Stimulated activated CD8-positive, alpha-beta memory T cell treated with anti-CD3 and anti-CD28 coated beads, Interleukin-4, amount 100 ng/mL, for 4 hours (primary cell): ENCODE measurements around the gene AK4.
"Not testable (repeated sequence)": the region's sequence is repeated elsewhere in the genome, so short reads cannot be mapped to it uniquely, and the experiment has no call there.

Source experiments
- DNase-seq, 2 donors: peaks; one replicate each; pipeline ENCODE4 v3.0.0-alpha.2; 2020; ENCODE audit warnings: low read depth in 2 of 2, low spot score in 1 of 2

The AK4 gene

GRCh38 chr1:65148178-65148547 is at the start of gene AK4:
Gene AK4, plus strand, starts transcription at chr1:65148203. Its CDS starts 205 bp downstream, at chr1:65148408.
- DNase-seq: not testable (repeated sequence)

- DNase-seq: no peak
Measured at GRCh38 chr1:65103807-65104206, 44.2 kb upstream of the AK4 start.

DNA sequence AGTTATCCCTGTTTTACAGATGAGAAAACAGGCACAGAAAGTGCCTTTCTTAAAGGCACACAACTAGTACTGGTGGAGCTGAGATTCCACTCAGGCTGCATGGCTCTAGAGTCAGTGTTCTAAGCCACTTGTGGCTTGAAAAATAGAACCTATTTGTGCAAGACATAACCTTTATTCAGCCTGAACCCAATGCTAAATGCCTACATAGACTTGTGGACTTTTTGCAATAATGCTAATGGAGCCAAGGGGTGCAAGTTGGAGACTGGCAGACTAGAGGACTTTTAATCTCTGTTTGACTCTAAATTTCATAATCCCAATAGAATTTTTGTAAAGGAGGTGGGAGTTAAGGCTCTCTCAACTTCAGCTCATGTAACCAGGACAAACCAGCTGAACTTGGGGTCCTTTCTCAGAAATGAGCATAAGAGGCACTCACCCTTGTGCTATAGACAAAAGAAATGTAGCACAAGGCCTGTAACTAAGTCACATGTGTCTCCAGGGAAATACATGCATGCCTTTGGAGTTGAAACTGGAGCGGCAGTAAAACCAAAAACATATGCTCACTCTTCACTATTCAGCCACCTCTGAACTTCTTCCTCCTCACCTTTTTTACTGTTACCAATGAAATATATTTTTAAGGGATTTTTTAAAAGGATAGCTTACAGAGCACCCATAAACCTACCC is 43.0 kb upstream of the AK4 start:
- no peak for DNase-seq

- DNase-seq: no peak
Measured at GRCh38 chr1:65105596-65105995, 42.4 kb upstream of the AK4 start.

- no peak for DNase-seq
Measured at GRCh38 chr1:65108025-65108642, 39.9 kb upstream of the AK4 start.

DNA sequence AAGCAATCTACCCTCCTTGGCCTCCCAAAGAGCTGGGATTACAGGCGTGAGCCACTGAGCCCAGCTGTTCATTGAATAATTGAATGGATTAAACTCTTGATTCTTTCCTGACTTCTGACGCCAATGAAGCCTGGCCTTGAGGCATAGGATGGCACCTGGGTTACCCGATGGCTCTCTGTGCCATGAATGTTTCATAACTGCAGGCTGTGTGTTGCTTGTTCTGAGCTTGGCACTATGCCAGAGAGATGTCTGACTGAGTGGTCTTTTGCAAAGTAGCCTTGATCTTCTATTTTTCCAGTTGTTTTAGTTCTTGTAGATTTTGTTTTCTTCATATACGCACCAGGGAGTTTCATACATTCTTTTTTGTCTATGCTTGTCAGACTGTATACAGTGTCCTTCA is 38.5 kb upstream of the AK4 start:
- no peak for DNase-seq

DNA sequence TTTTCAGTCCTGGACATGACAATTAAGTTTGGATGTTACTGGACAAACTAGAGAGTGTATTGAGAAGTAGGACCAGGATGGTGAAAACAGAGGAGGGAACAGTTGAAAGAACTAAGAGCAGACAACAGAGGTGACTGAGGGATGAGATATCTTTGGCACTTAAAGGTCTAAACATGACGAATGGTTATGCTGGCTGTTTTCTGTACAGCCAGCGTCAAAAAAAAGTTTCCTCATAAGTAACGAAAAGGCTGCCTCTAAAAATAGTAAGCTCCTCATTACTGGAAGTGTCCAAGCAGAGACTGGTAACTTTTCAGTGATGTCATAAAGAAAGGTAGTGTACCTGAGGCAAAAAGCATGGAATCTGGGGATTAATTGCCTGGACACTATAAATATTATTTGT is 35.2 kb upstream of the AK4 start:
- no peak for DNase-seq

DNA sequence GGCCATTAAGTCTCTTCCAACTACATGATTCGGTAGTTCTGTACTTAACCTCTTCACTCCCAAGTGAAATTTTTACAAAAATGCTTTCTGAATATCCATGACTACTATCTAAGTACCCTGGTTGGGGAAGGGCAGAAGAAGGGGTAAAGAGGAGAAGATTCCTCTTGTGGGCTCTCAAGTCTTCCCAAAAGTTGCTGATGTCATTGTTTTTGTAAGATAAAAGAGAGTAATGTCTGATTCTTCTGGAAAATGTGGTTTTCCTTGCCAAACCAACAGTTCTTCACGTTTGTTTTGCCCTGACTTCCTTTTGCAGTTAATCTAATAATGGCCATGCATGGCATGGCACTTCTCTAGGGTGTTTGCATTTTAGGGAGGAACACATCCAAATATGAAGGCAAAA is 34.7 kb upstream of the AK4 start:
- no peak for DNase-seq

- no peak for DNase-seq
Measured at GRCh38 chr1:65114322-65114721, 33.7 kb upstream of the AK4 start.

- no peak for DNase-seq
Measured at GRCh38 chr1:65119951-65120350, 28.1 kb upstream of the AK4 start.

GRCh38 chr1:65129104-65129503 is 18.9 kb upstream of the AK4 start:
- not testable (repeated sequence) for DNase-seq

DNA sequence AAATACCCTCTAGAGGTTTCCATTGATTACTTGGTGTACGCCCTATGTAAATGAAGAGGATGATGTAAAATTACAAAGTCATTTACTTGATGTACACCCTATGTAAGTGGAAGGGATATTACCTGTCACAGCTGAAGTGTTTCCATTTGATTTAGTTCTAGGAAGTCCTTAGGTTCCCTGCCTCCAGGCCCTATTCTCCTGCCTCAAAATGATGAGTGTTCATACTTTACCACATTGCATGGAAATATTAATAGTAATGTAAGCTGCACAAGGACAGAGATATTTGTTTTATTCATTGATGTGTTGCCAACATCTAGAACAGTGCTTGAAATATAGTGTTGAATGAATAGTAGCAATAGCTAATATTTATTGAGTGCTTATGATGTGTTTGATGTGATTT is 9.5 kb upstream of the AK4 start:
- no peak for DNase-seq

GRCh38 chr1:65139793-65140192 is 8.2 kb upstream of the AK4 start:
- not testable (repeated sequence) for DNase-seq

- DNase-seq: no peak
Measured at GRCh38 chr1:65141394-65141793, 6.6 kb upstream of the AK4 start.

DNA sequence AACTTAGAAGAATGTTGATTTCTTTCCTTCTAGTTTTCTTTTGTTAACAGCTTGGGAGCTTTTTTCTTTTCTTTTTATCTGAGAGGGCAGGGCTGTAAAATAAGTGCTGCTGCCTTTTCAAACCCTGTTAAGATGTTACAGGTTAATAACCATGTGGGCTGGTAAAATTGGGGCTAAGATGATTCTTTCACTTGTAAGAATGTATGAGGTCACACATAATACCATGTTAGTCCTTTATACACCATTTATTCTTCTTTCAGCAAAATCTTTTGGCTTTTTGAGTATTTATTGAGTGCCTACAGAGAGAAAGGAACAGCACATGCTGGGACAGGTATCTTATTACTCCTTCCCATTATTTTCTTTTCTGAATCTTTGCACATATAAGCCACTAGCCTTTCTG is 6.1 kb upstream of the AK4 start:
- no peak for DNase-seq

GRCh38 chr1:65143112-65143658 is 4.8 kb upstream of the AK4 start:
- DNase-seq: not testable (repeated sequence)

GRCh38 chr1:65146908-65147423 is 1.0 kb upstream of the AK4 start:
- DNase-seq: no peak

GRCh38 chr1:65147424-65148177 is 402 bp upstream of the AK4 start:
- DNase-seq: peak in 1 of 2 donors; percentile 7

DNA sequence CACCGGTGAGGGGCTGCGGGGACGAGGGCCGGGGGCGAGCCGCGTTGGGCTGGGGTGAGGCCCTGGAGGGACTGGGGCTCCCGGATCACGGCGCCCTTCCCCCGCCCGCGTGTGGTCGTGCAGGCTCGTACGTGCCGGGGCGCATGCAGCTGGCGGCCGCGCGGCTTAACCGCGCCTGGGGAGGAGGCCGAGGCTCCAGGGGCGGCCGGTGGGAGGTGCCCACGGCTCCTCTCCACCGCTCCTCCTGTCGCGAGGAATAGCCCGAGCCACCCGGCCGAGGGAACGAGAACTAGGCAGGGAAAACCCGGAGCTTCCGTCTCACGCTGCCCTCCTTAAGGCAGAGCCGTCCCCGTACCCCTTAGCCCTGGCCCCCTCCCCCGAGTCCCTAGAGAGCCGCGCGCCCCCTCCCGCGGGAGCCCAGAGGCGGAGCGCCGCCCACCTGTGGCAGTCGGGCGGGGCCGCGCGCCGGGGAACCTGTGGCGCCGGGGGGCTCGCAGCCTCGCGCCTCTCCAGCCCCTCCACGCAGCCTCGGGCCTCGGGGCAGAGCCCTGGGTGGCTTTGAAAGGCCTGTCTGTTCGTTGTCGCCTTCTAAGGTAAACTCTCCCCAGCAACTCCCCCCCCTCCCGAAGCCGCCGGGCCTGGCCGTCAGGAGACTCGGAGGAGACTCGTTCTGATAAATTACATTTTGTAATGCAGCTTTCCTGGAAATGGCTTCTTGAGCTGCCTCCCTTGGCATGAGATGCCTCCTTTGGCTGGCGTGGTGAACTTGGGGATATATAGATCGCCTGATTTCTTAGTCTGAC is 746 bp downstream of the AK4 start:
- peak in 1 of 2 donors; percentile 1 for DNase-seq

- DNase-seq: no peak
Measured at GRCh38 chr1:65149351-65150107, 1.5 kb downstream of the AK4 start.
